DMS114 treated with DMSO at 0.1 percent for 48 hours (cell line): ENCODE data around the gene STON2.
"Not testable (repeated sequence)": the region's sequence is repeated elsewhere in the genome, so short reads cannot be mapped to it uniquely, and the experiment has no call there.

Experiments used
- DNase-seq: peaks from one replicate; lab custom pipeline; 2025; ENCODE audit not compliant: unreplicated experiment; lab: John Stamatoyannopoulos, UW

Gene STON2

GRCh38 chr14:81385419-81385818 is 14.7 kb downstream of the STON2 start:
- DNase-seq, result no peak

GRCh38 chr14:81384900-81385299 is 15.2 kb downstream of the STON2 start:
- no peak for DNase-seq

- no peak for DNase-seq
Measured at GRCh38 chr14:81382517-81383225, 17.5 kb downstream of the STON2 start.

GRCh38 chr14:81380009-81380408 is 20.1 kb downstream of the STON2 start:
- DNase-seq, result not testable (repeated sequence)

GRCh38 chr14:81371802-81372201 is 28.3 kb downstream of the STON2 start:
- no peak for DNase-seq

GRCh38 chr14:81367563-81367962 is 32.6 kb downstream of the STON2 start:
- DNase-seq, result no peak

GRCh38 chr14:81366884-81367283 is 33.2 kb downstream of the STON2 start:
- no peak for DNase-seq

GRCh38 chr14:81366214-81366613 is 33.9 kb downstream of the STON2 start:
- DNase-seq, result no peak

GRCh38 chr14:81363746-81364378 is 36.3 kb downstream of the STON2 start:
- no peak for DNase-seq

GRCh38 chr14:81353691-81354323 is 46.3 kb downstream of the STON2 start:
- no peak for DNase-seq

- no peak for DNase-seq
Measured at GRCh38 chr14:81352413-81352812, 47.7 kb downstream of the STON2 start.

- DNase-seq, result no peak
Measured at GRCh38 chr14:81351205-81351604, 48.9 kb downstream of the STON2 start.

GRCh38 chr14:81350344-81351130 is 49.6 kb downstream of the STON2 start:
- DNase-seq, result no peak

GRCh38 chr14:81348061-81348460 is 52.1 kb downstream of the STON2 start:
- DNase-seq, result no peak

- DNase-seq, result no peak
Measured at GRCh38 chr14:81345781-81346180, 54.3 kb downstream of the STON2 start.

- DNase-seq, result no peak
Measured at GRCh38 chr14:81344481-81345160, 55.5 kb downstream of the STON2 start.

- DNase-seq, result no peak
Measured at GRCh38 chr14:81343701-81344100, 56.4 kb downstream of the STON2 start.

GRCh38 chr14:81342850-81343580 is 57.1 kb downstream of the STON2 start:
- no peak for DNase-seq

GRCh38 chr14:81341781-81342180 is 58.3 kb downstream of the STON2 start:
- no peak for DNase-seq

- DNase-seq, result no peak
Measured at GRCh38 chr14:81341370-81341769, 58.8 kb downstream of the STON2 start.
